Activated CD8-positive, alpha-beta memory T cell treated with anti-CD3 and anti-CD28 coated beads, Interleukin-2, amount 50 U/mL, for 4 hours (primary cell): ENCODE data around the gene TRAF4.

Experiments used
- DNase-seq: peaks from one replicate; pipeline ENCODE4 v3.0.0-alpha.2; 2020

The TRAF4 gene, protein sequence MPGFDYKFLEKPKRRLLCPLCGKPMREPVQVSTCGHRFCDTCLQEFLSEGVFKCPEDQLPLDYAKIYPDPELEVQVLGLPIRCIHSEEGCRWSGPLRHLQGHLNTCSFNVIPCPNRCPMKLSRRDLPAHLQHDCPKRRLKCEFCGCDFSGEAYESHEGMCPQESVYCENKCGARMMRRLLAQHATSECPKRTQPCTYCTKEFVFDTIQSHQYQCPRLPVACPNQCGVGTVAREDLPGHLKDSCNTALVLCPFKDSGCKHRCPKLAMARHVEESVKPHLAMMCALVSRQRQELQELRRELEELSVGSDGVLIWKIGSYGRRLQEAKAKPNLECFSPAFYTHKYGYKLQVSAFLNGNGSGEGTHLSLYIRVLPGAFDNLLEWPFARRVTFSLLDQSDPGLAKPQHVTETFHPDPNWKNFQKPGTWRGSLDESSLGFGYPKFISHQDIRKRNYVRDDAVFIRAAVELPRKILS

DNA sequence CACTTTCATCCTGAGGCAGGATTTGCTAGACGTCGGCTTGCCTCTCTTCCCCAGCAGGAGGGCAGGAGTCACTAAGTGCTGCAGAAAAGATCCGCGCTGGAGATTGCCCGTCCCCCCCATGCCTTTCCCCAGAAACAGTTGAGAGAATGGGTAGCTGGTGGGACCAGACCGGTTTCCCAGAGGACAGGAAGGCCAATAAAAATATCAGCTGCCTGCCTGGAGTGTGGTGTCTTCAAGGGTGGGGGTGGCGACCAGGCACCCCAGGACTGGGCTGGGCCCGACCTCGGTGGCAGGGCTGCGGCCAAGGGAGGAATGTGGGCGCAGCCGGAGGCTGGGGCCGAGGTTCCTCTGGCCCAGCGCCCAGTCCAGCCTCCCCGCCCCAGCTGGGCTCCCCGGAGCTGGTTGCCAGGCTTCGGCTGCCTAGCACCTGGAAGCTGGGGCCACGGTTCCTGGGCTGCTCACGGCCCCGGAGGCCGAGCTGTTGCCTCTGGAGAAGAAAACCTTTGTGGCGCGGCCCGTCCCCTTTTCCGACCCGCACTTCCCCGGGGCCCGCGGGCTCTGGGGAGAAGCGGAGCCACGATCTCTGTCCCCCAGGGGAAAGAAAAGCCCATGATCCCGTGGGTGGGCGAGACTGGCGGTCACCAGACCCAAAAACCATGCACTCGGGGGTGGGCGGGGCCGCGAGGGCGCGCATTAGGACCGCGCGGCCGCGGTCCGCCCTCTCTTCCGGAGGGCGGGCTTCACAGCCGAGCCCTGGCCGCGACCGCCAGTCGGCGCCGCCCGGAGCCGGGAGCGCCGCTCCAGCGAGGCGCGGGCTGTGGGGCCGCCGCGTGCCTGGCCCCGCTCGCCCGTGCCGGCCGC lies at the start of gene TRAF4:
Gene TRAF4 (plus strand): TSS at position 769 of the 861 bp plus-strand sequence. CDS start 102 bp downstream, outside the sequence.
- DNase-seq: peak; percentile 80

DNA sequence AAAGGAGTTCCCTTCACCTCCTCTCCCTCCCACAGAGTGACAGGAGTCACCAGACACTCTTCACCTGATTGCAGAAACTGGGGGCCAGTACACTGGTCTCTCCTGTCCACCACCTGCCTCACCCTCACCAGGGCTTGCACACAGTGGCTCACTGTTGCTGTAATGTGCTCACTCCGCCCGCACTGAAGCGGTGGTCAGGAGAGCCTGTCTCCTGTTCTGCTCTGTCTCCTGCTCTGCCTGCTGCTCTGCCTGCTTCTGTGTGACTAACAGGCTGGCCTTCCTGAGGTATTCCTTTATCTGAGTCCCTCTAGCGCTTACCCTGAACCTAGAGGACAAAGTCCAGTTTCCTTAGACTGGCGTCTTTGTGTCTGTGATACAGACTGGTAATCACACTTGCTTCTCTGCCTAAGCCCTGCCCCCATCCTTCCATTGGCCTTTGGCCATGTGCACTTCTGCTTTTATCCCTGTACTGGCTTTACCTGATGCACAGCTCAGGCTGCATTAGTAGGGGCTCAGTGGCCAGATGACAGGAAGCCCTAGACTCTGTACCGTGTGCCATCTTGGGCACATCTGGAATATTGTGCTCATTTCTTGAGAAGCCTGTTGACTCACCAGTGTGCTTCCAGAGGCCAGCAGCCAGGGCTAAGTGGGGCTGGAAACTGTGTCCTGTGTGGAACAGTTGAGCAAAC lies 45.4 kb upstream of the TRAF4 start:
- DNase-seq: no peak

DNA sequence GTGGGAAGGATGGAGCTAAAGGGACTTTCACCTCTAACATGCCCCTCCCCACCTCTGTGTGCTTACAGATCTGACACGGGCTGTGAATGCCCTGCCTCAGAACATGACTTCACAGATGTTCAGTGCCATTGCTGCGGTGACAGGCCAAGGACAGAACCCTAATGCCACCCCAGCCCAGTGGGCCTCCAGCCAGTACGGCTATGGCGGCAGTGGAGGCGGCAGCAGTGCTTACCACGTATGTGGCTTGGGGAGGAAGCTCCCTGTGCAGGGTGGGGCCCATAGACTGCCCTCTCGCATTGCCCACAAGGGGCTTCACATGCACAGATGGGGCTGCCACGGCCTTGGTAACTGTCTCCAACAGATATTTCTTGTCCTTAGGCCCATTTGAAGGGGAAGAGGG lies 43.5 kb upstream of the TRAF4 start:
- no peak for DNase-seq

DNA sequence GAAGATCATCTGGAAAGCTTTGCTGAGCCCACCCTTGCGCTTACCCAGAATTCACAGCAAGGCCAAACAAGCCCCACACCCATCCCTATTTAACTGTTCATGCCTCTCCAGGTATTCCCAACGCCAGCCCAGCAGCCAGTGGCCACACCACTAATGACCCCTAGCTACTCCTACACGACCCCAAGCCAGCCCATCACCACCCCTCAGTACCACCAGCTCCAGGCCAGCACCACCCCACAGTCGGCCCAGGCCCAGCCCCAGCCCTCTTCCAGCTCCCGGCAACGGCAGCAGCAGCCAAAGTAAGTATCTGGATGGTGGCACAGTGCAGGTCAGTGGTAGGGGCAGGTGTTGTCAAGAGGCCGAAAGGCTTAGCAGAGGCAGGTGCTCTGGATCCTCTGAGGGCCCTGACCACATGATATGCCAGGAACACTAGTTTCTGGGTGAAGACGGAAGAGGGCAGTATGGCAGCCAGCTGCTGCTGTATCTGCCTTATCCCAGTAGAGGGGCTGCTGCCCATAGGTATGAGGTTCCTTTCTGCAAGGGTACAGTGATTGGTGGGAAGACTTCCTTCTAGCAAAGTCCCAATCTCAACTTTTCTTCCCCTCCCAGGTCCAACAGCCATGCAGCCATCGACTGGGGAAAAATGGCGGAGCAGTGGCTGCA lies 42.9 kb upstream of the TRAF4 start:
- DNase-seq: no peak

DNA sequence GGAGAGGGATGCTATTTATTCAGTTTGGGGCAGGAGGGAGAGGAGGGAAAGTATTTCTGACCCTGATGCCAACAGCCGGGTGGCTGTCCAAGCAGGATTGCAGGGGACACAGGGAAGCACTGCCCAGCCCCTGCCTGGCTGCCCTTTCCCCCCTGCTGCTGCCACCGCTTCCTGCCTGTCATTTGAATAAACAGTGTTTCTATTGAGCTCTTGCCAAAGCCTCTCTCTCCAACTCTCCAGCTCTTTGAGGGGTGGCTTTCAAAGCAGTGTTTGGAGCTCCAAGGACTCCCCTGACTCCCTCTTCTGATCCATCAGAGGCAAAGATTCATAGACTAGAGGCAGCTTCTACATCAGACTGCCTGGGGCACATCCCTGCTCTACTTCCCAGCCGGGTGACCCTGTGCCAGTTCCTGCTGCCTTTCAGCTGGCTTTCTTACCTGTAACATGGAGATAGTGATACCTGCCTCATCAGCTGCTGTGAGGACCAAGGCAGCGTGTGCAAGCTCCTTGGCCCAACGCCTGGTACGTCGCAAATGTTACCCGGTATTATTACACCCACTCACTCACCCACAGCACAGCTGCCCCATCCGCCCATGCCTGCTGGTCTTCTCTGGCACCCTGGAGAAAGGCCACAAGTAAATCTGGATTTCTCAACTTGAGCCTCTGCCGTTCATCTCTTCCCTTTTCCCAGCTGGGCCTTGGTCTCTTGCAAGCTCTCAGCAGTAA lies 41.6 kb upstream of the TRAF4 start:
- no peak for DNase-seq

DNA sequence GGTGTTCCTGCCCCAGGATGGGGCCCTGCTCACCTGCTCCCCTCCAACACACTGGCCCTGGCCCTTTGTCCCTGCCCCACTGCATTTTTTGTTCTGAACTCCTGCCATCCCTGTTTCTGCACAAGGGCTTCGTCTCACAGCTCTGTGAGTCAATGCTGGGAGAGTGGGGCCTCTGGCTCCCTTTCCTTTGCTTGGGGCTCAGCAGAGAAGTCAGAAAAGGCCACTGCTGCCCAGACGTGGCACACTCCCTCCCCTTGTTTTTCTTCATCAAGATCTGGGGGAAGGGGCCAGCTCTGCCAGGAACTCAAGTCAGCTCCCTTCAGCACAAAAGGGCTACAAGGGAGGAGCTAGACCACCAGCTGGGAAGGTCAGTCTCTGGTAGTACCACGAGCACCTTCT lies 41.1 kb upstream of the TRAF4 start:
- DNase-seq: no peak

DNA sequence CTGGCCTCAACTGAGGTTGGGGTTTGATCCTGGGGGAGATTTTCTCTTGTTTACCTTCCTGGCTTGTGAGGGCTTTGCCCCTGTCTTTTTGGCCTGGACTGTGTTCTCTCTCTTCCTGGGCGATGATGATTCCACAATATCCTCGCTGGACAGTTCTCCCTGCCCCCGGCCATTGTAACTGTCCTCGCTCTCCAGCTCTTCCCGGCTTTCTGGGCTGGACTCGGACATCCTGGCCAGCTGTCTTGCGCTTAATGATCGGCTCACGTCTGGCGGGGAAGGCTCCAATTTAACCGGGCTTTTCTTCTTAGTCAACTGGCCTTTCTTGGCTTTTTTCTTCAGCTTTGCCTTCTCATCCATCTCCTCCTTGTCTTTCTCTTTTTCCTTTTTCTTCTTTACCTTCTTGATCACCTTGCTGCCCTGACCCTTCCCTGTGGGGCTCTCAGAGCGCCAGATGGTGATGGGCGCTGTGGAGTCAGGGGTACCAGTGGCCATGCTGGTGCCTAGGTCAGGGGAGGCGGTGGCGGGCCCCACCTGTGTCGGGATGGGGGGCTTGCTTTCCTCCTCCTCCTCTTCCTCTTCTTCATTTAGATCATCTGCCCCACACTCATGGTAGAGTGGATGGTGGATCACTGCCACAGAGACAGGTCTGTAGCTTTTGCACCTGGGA lies 40.1 kb upstream of the TRAF4 start:
- DNase-seq: no peak

DNA sequence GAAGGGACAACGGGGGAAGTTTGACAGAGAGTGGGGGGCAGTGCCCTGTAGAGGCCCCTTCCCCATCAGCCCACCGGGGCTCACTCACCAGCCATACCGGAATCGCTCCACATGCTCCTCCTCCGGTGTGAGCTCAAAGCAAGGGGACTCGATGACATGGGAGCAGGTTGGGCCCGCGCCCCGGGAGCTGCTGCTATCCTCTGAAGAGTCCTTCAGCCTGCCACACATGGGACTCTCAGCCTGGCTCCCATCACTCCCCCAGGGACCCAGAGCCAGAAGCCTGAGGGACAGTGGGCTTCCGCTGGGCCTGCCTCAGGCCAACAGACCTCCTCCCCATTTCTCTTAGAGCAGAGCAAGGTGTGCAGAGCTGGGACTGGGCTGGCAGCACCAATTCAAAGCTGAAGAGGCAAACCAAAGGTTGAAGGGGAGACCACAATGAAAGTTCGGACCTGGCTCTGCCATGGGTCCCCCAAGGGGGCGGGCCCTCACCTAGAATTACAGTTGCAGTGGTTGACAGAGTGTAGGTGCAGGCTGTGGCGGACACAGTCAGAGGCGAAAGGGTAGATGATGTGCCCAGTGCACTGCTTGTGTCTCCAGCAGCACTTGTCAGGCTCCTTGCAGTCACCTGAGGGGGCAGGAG lies 39.5 kb upstream of the TRAF4 start:
- no peak for DNase-seq

DNA sequence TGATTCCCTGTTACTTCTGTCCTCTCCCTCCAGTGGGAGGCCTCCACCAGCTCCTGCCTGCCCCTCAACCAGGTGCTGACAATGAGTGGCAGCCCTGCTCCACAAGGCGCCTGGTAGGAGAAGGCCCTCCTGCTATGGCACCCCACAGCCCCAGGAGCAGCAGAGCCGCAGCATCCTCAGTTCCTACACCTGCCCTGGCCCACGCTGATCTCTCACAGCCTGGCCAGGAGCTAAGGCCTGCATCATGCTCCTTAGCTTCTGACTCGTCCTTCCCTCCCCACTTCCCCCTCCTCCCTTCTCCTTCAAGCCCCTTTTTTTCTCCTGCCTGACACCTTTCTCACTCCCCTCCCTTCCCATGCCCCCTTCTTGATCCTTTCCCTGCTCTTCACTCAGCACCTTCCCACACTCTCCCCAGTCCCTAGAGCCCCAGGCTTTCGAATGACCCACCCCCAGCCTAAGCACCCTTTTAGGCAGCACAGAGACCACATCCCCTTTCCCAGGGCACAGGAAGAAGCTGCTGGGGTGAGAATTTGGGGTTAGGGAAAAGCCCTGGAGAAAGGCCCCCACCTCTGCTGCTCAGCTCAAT lies 38.6 kb upstream of the TRAF4 start:
- no peak for DNase-seq

DNA sequence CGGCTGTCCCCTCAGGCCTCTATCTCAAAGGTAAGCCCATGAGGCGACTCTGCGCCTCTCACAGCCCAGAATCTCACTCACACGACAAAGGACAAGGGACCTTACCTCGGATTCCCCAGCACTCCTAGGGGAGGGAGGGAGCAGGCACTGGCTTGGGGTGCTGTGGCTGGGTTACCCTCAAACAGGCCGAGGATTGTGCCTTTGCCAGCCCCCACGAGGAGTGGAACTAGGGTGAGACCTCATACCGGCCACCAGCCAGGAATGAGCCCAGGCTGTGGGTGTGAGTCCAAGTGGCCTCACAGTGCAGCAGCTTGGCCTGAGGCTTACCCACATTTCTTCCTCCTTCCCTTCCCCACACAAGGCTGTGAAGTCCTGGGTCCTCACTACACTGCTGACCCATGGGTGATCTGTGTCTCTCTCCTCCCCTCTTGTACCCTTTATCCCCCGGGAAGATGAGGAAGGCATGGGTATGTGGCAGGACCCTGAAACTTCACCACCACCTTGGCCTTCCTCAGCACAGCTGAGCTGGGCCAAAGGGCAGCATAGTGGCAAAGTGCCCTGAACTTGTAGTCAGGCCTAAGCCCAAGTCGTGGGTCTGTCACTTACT lies 38.0 kb upstream of the TRAF4 start:
- DNase-seq: no peak

DNA sequence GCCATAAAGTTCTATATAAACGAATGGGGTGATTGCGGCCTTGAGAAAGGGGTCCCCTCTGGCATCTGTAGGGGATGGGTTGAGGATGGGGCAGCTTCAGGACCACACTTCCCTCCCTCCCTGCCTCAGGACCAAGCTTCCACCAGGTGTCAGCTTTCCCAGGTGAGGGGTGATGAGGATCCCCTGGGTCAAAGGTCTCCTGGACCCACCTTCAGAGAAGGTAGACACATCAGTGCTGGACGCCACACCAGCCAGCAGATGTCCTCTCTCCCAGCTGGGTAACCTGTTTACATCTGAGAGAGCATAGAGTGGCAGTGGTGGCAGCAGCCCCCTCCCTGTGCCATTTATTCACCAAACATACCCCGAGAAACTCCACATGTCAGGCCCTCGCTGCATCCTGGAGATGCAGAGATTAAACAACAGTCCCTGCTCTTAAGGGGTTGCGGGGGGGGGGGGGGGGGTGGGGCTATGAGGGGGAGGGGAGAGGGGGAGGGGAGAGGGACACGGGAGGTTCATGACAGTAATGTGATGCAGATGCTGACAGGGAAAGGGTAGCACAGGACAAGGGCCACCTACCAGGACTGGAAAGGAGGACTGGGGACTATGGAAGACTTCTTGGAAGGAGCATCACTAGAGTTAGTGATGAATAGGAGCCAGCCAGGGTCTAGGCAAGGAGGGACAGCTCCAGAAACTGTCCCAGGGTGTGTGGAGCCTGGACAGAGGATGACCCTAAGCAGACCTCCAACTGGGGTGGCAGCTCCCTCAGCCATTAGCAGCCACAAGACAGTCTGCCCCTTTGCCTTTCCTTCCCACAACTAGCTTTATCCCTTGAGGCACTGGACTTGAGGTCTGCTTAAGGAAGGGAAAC lies 37.1 kb upstream of the TRAF4 start:
- DNase-seq: no peak

DNA sequence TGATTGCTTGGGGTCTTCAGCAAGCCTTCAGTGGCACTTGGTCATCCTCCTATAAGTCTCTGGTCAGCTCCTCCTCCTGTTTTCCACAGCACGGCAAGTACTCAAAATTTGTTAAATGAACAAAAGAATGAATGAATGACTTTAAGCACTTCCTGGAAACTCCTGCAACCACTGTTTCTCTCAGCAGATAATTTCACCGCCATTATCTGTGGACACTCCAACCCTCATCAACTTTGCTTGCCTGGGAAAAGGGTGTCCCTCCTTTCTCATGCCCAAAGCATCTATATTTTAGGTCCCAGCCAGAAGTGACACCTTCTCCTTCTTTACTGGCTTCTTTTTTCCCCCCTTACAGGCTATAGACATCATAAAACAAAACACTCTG lies 36.5 kb upstream of the TRAF4 start:
- DNase-seq: no peak

DNA sequence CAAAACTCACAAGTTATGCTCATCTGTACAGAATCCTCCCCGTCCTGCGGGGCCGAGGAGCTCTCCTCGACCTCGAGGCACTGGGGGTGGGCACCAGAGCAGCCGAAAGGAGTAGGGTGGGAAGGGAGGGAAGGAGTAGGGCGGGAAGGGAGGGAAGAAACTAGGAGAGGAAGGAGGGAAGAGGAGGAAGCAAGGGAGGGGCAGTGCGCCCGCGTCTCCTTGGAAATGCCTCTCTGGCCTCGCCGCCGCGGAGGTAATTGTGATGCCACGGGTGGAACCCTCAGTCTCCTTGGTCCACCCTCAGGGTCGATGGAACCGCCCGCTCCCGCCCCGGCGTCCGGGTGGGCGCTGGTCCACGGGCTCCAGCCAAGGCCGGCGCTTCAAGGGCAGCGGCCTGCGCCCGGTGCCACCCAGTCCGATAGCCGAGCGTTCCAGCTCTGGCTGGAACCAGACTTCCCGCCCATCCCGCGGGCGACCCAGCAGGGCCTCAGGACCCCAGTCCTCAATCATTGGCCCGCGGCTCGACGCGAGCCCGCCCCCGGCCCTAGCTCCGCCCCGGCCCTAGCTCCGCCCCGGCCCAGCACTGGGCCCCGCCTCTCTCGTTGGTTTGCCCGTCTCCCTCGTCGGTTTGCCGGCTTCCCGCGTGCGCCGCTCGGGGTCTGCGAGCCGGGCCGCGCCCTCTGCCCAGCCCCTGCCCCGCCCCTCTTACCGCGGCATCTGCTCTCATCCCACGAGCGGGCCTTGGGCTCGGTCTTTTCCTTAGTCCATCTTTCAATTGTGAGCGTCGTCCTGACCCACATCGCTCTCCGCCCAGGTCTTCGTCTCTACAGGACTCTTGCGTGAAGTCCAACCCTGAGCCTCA lies 32.7 kb upstream of the TRAF4 start:
- DNase-seq: peak; percentile 88

DNA sequence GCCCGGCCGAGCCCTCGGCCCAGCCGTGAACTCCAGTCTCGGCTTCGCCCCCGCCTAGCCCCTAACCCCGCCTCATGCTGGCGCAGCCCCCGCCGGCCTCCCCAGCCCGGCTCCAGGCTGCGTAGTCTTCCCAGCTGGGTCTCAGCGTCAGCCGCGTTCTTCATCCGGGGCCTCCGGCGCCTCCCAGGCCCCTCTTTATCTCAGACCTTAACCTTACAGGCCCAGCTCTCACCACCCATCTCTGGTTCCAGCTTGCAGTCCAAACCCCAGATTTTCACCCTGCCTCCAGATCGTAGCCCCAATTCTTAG lies 32.1 kb upstream of the TRAF4 start, which contains the start of gene PROCA1:
Gene PROCA1 (minus strand): TSS at position 166 of the 309 bp plus-strand sequence. CDS start 228 bp downstream, outside the sequence.
- DNase-seq: peak; percentile 42

DNA sequence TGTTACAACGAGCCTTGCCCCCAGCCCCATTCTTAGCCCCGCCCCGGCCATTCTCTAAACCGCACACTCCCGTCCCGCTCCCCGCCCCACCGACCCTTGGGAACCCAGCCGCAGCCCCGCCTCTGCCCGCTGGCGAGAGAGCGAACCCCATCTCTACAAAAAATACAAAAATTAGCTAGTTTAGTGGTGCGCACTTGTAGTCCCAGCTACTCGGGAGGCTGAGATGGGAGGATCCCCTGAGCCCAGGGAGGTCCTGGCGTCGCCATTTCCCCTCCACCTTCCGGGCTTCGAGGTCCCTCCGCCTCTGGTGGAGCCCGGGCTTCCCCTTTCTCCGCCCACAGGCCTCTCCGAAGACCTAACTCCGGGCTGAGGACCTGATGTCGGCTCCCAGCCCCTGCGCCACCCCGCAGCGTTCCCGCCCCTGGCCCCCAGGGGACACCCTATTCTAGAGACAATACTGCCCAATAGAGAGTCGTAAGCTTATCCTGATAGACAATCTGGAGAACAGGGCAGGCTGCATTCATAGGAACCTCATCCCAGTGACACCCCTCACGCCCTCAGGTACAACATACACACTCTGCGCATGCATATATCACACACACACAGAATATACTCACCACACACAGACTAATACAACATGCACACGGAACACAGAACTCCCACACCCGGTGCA lies 31.6 kb upstream of the TRAF4 start:
- DNase-seq: peak; percentile 61

DNA sequence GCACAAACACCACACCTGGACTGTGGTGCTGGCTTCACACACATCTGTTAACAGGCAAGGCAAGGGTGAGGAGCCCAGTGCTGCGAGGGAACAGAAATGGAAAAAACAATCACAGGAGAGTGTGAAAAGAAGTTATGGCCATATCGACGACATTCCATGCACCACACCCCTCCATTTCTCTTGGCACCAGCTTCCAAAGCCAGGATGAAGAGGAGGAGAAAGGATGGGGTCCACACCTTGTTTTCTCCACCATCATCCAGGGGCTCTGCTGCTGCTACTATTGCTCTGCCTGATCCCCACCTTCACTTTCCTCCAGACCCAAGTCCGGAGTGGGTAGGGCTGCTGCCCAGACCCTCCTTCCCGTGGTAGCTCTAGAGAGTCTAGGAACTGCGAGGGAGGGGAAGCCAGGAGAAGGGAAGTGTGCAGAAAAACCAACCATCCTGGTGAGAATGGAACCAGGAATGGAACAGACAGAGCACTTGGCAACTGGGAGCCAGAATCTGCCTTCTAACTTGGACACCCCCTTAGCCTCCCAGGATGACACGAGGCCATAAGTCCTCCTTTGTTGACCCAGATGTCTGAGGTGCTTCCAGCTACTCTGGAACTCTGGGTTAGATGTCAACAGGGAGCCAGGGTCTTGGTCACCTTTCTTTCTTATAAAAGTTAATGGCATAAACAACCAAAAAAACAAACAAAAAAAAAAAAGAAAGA lies 31.0 kb upstream of the TRAF4 start:
- DNase-seq: no peak

DNA sequence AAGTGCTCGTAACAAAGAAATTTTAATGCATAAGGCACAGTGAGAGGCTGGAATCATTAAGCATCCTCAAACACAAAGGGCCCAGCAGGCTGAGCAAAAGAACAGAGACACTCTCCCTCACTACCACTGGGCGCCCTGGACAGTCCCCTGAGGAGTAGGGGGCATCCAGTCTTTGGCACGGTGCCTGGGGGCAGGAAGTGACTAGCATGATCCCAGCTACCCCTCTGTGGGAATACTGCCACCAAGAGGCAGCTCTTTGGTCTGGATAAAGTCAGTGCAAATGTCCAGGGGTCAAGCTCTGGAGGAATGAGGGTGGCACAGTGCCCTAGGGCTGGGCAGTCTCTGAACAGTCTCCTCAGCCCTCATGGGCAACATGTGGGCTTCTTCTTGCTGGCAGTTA lies 29.5 kb upstream of the TRAF4 start:
- DNase-seq: no peak
